Measurements from ENCODE around the gene SHPK. TPM values are rescaled to one million over a fixed set of nuclear protein-coding genes. Genes with fewer than 3 reads are reported as not detected.

Gene SHPK
- total RNA-seq, 4 donors from 2014 or later: 9.4 to 25.5 (median 12.1) TPM

DNA sequence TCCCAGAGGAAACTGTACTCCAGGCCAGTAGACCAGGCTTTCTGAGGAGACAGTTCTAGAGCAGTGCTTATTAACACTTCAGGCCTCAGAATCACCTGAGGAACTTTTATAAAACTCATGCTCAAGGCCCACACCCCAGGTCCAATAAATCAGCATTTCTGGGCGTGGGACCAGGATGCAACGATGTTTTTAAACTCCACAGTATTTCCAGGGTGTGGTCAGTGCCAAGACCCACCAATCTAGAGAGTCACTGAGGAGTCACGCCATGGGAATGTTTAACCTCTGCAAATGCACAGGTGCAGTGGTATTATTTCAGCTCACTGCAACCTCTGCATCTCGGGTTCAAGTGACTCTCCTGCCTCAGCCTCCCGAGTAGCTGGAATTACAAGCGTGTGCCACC is 22.9 kb downstream of the SHPK start:
- no peak for TF ChIP-seq CTCF (IDR thresholded peaks at IDR 0.05)
- no peak for ATAC-seq (ENCODE audit: low FRiP score)
- no peak for DNase-seq (ENCODE audit: low spot score)

DNA sequence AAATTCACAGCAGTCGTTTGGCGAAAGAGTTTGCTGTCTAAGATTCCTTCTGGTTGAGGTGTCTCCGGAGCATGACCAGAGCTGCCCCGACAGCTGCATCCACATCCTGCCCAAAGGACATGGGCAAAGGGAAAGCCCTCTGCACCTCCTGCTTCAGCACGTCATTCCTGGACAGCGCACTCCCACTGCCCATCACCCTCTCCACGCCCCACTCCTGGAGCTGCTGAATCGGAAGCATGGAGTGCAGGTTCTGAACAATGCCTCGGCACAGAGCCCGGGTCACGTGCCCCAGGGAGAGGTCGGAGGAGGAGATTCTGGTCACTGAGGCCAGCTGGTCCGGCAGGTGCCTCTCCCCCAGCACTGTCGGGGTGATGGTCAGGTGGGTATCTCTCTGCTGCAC is 25.5 kb downstream of the SHPK start:
- DNase-seq (ENCODE audit: low spot score): no peak
- no peak for ATAC-seq (ENCODE audit: low FRiP score)
- no peak for TF ChIP-seq CTCF (IDR thresholded peaks at IDR 0.05)

GRCh38 chr17:3609689-3610088 is 26.4 kb downstream of the SHPK start:
- TF ChIP-seq CTCF (IDR thresholded peaks at IDR 0.05): no peak
- ATAC-seq (ENCODE audit: low FRiP score): no peak
- no peak for DNase-seq (ENCODE audit: low spot score)

- DNase-seq (ENCODE audit: low spot score) (no peak), ATAC-seq (ENCODE audit: low FRiP score) (no peak)
- no peak for TF ChIP-seq CTCF (IDR thresholded peaks at IDR 0.05)
Measured at GRCh38 chr17:3603870-3604259, 32.2 kb downstream of the SHPK start.

GRCh38 chr17:3603119-3603869 is 32.8 kb downstream of the SHPK start:
- no peak for DNase-seq (ENCODE audit: low spot score)
- no peak for TF ChIP-seq CTCF (IDR thresholded peaks at IDR 0.05)
- ATAC-seq (ENCODE audit: low FRiP score): peak; percentile 72

DNA sequence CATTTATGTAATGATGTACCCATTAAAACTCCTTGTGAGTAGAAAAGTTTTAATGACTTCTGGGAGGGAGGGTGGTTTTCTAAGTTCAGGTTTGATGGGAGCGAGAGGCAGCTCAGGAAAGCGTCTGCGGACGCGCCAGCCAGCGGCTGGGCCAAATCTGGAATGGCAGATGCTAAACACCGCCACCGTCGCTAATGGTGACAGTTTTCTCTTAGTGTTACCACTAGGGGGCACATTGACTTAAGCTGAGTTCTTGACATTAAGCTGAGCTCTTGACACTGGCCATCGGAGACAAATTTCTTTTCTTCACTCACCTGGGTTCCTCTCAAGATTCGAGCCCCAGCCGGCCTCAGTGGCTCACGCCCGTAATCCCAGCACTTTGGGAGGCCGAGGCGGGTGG is 33.6 kb downstream of the SHPK start:
- ATAC-seq (ENCODE audit: low FRiP score) (no peak), DNase-seq (ENCODE audit: low spot score) (no peak)
- TF ChIP-seq CTCF (IDR thresholded peaks at IDR 0.05): no peak

GRCh38 chr17:3600529-3601205 is 35.4 kb downstream of the SHPK start:
- DNase-seq (ENCODE audit: low spot score) (no peak), ATAC-seq (ENCODE audit: low FRiP score) (no peak)
- TF ChIP-seq CTCF (IDR thresholded peaks at IDR 0.05): no peak
